GM23338 (cell line): ENCODE results near the gene TMEM229A. TPM values are rescaled to one million over a fixed set of nuclear protein-coding genes. Genes with fewer than 3 reads are reported as not detected.

Experiments used
- CREB1 ChIP-seq: fragments of 250-450 bp; sonication (Bioruptor Pico); IDR thresholded peaks from 2 replicates; pipeline ENCODE4 v1.5.0; 2020; ENCODE audit warnings: low read depth, mild to moderate bottlenecking, moderate library complexity
- EZH2phosphoT487 ChIP-seq: fragments of 200-600 bp; sonication (generic); IDR thresholded peaks from one replicate; pipeline ENCODE4 v1.8.1; 2018; ENCODE audit warnings: antibody characterized with exemption; ENCODE audit not compliant: unreplicated experiment
- POLR2AphosphoS5 ChIP-seq: IDR thresholded peaks from 2 replicates; pipeline ENCODE4 v1.6.1; 2016; ENCODE audit warnings: antibody characterized with exemption, low read depth
- REST ChIP-seq: IDR thresholded peaks from one replicate; pipeline ENCODE4 v1.6.1; 2018; ENCODE audit warnings: antibody characterized with exemption; ENCODE audit not compliant: unreplicated experiment
- STAT1 ChIP-seq: IDR thresholded peaks from one replicate; pipeline ENCODE4 v1.6.1; 2016; ENCODE audit warnings: antibody characterized with exemption; ENCODE audit not compliant: unreplicated experiment
- ZNF114 ChIP-seq: fragments of 250-450 bp; sonication (Bioruptor Pico); IDR thresholded peaks from 2 replicates; pipeline ENCODE4 v1.5.0; 2020; ENCODE audit warnings: mild to moderate bottlenecking, moderate library complexity
- ZNF331 ChIP-seq: fragments of 250-450 bp; sonication (Bioruptor Pico); IDR thresholded peaks from 2 replicates; pipeline ENCODE4 v1.5.0; 2020; ENCODE audit warnings: low read depth, mild to moderate bottlenecking, moderate library complexity
- polyA plus RNA-seq: library from polyadenylated mRNA; unstranded; fragments of >200 nt; fragmentation: Nextera tagmentation; extraction: Ambion mirVana; gene quantifications from 2 replicates; pipeline ENCODE4 v1.2.1, GENCODE V29; 2016
- total RNA-seq: library from RNA; depleted of rRNA; stranded (reverse); fragments of >200 nt; shearing (Covaris generic); gene quantifications from 2 replicates; pipeline ENCODE4 v1.2.3, GENCODE V29; 2014
- TF ChIP-seq, protein P1 (sequence below): fragments of 250-450 bp; sonication (Bioruptor Pico); IDR thresholded peaks from 2 replicates; pipeline ENCODE4 v1.5.0; 2020; ENCODE audit warnings: mild to moderate bottlenecking, moderate library complexity

TMEM229A gene
- total and polyA plus RNA-seq, 2 experiments from 2014 or later: 0.63 to 0.80 TPM

- TF ChIP-seq, protein P1, sequence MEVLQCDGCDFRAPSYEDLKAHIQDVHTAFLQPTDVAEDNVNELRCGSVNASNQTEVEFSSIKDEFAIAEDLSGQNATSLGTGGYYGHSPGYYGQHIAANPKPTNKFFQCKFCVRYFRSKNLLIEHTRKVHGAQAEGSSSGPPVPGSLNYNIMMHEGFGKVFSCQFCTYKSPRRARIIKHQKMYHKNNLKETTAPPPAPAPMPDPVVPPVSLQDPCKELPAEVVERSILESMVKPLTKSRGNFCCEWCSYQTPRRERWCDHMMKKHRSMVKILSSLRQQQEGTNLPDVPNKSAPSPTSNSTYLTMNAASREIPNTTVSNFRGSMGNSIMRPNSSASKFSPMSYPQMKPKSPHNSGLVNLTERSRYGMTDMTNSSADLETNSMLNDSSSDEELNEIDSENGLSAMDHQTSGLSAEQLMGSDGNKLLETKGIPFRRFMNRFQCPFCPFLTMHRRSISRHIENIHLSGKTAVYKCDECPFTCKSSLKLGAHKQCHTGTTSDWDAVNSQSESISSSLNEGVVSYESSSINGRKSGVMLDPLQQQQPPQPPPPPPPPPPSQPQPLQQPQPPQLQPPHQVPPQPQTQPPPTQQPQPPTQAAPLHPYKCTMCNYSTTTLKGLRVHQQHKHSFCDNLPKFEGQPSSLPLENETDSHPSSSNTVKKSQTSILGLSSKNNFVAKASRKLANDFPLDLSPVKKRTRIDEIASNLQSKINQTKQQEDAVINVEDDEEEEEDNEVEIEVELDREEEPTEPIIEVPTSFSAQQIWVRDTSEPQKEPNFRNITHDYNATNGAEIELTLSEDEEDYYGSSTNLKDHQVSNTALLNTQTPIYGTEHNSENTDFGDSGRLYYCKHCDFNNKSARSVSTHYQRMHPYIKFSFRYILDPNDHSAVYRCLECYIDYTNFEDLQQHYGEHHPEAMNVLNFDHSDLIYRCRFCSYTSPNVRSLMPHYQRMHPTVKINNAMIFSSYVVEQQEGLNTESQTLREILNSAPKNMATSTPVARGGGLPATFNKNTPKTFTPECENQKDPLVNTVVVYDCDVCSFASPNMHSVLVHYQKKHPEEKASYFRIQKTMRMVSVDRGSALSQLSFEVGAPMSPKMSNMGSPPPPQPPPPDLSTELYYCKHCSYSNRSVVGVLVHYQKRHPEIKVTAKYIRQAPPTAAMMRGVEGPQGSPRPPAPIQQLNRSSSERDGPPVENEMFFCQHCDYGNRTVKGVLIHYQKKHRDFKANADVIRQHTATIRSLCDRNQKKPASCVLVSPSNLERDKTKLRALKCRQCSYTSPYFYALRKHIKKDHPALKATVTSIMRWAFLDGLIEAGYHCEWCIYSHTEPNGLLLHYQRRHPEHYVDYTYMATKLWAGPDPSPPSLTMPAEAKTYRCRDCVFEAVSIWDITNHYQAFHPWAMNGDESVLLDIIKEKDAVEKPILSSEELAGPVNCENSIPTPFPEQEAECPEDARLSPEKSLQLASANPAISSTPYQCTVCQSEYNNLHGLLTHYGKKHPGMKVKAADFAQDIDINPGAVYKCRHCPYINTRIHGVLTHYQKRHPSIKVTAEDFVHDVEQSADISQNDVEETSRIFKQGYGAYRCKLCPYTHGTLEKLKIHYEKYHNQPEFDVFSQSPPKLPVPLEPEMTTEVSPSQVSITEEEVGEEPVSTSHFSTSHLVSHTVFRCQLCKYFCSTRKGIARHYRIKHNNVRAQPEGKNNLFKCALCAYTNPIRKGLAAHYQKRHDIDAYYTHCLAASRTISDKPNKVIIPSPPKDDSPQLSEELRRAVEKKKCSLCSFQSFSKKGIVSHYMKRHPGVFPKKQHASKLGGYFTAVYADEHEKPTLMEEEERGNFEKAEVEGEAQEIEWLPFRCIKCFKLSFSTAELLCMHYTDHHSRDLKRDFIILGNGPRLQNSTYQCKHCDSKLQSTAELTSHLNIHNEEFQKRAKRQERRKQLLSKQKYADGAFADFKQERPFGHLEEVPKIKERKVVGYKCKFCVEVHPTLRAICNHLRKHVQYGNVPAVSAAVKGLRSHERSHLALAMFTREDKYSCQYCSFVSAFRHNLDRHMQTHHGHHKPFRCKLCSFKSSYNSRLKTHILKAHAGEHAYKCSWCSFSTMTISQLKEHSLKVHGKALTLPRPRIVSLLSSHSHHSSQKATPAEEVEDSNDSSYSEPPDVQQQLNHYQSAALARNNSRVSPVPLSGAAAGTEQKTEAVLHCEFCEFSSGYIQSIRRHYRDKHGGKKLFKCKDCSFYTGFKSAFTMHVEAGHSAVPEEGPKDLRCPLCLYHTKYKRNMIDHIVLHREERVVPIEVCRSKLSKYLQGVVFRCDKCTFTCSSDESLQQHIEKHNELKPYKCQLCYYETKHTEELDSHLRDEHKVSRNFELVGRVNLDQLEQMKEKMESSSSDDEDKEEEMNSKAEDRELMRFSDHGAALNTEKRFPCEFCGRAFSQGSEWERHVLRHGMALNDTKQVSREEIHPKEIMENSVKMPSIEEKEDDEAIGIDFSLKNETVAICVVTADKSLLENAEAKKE (CRISPR knock-in tag): no peak
- TF ChIP-seq REST (no peak), CREB1 (CRISPR knock-in tag) (no peak), POLR2AphosphoS5 (no peak), EZH2phosphoT487 (no peak), ZNF114 (CRISPR knock-in tag) (no peak), STAT1 (no peak), ZNF331 (CRISPR knock-in tag) (no peak)
These were observed 2.8 kb upstream of the TMEM229A start (continued) for GRCh38 chr7:124035706-124036105.
